AG09309 (cell line): ENCODE measurements around the gene TCAIM.
A peak's percentile ranks its signal among the peaks of the same experiment; 100 is the strongest.

Experiments
- DNase-seq: peaks from one replicate; pipeline ENCODE4 v3.0.0-alpha.2; 2010; ENCODE audit warnings: low read depth
- H3K4me3 ChIP-seq: 2 replicates; pipeline ENCODE4 v1.5.1; 2011; ENCODE audit warnings: mild to moderate bottlenecking, low read depth, low read length, moderate library complexity; ENCODE audit not compliant: control insufficient read depth
- CTCF ChIP-seq: IDR thresholded peaks from 2 replicates; pipeline ENCODE4 v1.5.1; 2011; ENCODE audit warnings: mild to moderate bottlenecking, low read depth, low read length, inconsistent platforms; ENCODE audit not compliant: insufficient read depth, control insufficient read depth; ENCODE audit errors: missing control alignments

TCAIM gene

GRCh38 chr3:44418549-44418948 is 80.0 kb downstream of the TCAIM start:
- no peak for DNase-seq
- no peak overlapping the region for H3K4me3 ChIP-seq
- peak; percentile 18 for TF ChIP-seq CTCF

GRCh38 chr3:44419116-44419922 is 80.8 kb downstream of the TCAIM start:
- no peak overlapping the region for H3K4me3 ChIP-seq
- no peak for DNase-seq

GRCh38 chr3:44419923-44420650 is 81.5 kb downstream of the TCAIM start:
- H3K4me3 ChIP-seq: no peak overlapping the region
- no peak for TF ChIP-seq CTCF
- DNase-seq: no peak

More at GRCh38 chr3:44419116-44419922, 80.8 kb downstream of the TCAIM start:
- TF ChIP-seq CTCF: no peak

- H3K4me3 ChIP-seq: no peak overlapping the region
- no peak for DNase-seq
- no peak for TF ChIP-seq CTCF
Measured at GRCh38 chr3:44420676-44421075, 82.1 kb downstream of the TCAIM start.

- no peak overlapping the region for H3K4me3 ChIP-seq
- no peak for TF ChIP-seq CTCF
Measured at GRCh38 chr3:44421280-44421679, 82.7 kb downstream of the TCAIM start.

GRCh38 chr3:44424758-44425157 is 86.2 kb downstream of the TCAIM start:
- no peak for DNase-seq
- no peak overlapping the region for H3K4me3 ChIP-seq
- no peak for TF ChIP-seq CTCF

More at GRCh38 chr3:44421280-44421679, 82.7 kb downstream of the TCAIM start:
- DNase-seq: no peak
